K562 (cell line): ENCODE results near the gene KCNH3. TPM values are rescaled to one million over a fixed set of nuclear protein-coding genes. Genes with fewer than 3 reads are reported as not detected.

Experiments used
- ATAC-seq: fragments of 200-7000 bp; cut with Tn5 transposase; 3 replicates; pipeline ENCODE4 v1.9.1; 2020; ENCODE audit warnings: moderate library complexity
- BruUV-seq: library from RNA; stranded (reverse); fragments of 400-500 nt; replicated peaks from 2 replicates; lab custom pipeline; 2021; lab: Mats Ljungman, UMichigan
- CTCF ChIA-PET: fragments of 300-600 bp; formaldehyde crosslinking; extraction: SDS; loops from one replicate; lab custom pipeline; 2021; ENCODE audit warnings: low intra/inter-chr PET ratio; lab: Yijun Ruan, JAX
- POLR2A ChIA-PET: fragments of 300-600, 350-650 bp; sonication (Branson Sonifier 250); formaldehyde crosslinking; extraction: SDS; loops from one replicate; lab custom pipeline; 2021; ENCODE audit warnings: antibody characterized with exemption, inconsistent platforms; lab: Yijun Ruan, JAX
- DNase-seq, 4 experiments: peaks; one replicate each; pipeline versions ENCODE4 v3.0.0 to v3.0.0-alpha.2; 2011 to 2018; ENCODE audit warnings: low spot score in 3 of 4, mixed read lengths in 3 of 4; ENCODE audit errors: extremely low read depth in 1 of 4
- FAIRE-seq: peaks from 2 replicates; lab custom pipeline; 2011; peaks lifted over from hg19 to GRCh38; lab: Jason Lieb, UNC
- H2AFZ ChIP-seq: 2 replicates; pipeline ENCODE4 v1.6.0; 2011; ENCODE audit warnings: low read depth, low read length, control low read depth, inconsistent platforms
- H3K27ac ChIP-seq: fragments of 200-600 bp; 3 replicates; pipeline ENCODE4 v1.8.0; 2011; ENCODE audit warnings: low read depth, mild to moderate bottlenecking, control low read depth, inconsistent platforms, low read length, moderate library complexity, mixed read lengths; ENCODE audit errors: extremely low read depth
- H3K27me3 ChIP-seq, 2 experiments: fragments of 300-600 bp in 1 of 2; 2 replicates in 1 of 2; 3 replicates in 1 of 2; pipeline versions ENCODE4 v1.6.0 to v1.8.0; 2011; ENCODE audit warnings: inconsistent platforms in 2 of 2, low read length in 2 of 2, mild to moderate bottlenecking in 1 of 2, mixed read lengths in 1 of 2, moderate library complexity in 1 of 2; ENCODE audit not compliant: control insufficient read depth in 2 of 2, insufficient read depth in 2 of 2
- H3K36me3 ChIP-seq: fragments of 300-600 bp; 3 replicates; pipeline ENCODE4 v1.8.0; 2011; ENCODE audit warnings: mild to moderate bottlenecking, low read length, inconsistent platforms; ENCODE audit not compliant: control insufficient read depth, insufficient read depth
- H3K4me1 ChIP-seq, 2 experiments: fragments of 200-600 bp in 1 of 2; replicated peaks in 1 of 2; 2 replicates in 1 of 2; 3 replicates in 1 of 2; pipeline versions ENCODE4 v1.5.1 to v1.8.0; 2011; ENCODE audit warnings: inconsistent platforms in 2 of 2, low read length in 2 of 2, mild to moderate bottlenecking in 1 of 2, mixed read lengths in 1 of 2, moderate library complexity in 1 of 2; ENCODE audit not compliant: control insufficient read depth in 2 of 2, insufficient read depth in 2 of 2
- H3K4me2 ChIP-seq: 2 replicates; pipeline ENCODE4 v1.6.1; 2011; ENCODE audit warnings: low read length, control low read depth, inconsistent platforms, mixed read lengths; ENCODE audit not compliant: insufficient read depth
- H3K4me3 ChIP-seq: fragments of 200-600 bp; sonication (generic), shearing (Covaris generic); 2 replicates; pipeline ENCODE4 v1.5.1; 2016; ENCODE audit warnings: control low read depth, inconsistent platforms
- H3K79me2 ChIP-seq: fragments of 200-600 bp; 3 replicates; pipeline ENCODE4 v1.8.0; 2011; ENCODE audit warnings: low read length, inconsistent platforms; ENCODE audit not compliant: control insufficient read depth, insufficient read depth
- H3K9ac ChIP-seq, 2 experiments: 2 replicates each; pipeline versions ENCODE4 v1.6.0 to v1.6.1; 2011; ENCODE audit warnings: low read depth in 2 of 2, low read length in 2 of 2, control low read depth in 1 of 2, inconsistent platforms in 1 of 2, mild to moderate bottlenecking in 1 of 2, mixed read lengths in 1 of 2; ENCODE audit not compliant: insufficient read depth in 1 of 2
- H3K9me1 ChIP-seq: one replicate; pipeline ENCODE4 v1.6.0; 2011; ENCODE audit warnings: inconsistent platforms, mild to moderate bottlenecking, low read length, moderate library complexity; ENCODE audit not compliant: control insufficient read depth, insufficient read depth
- H3K9me3 ChIP-seq: replicated peaks from 2 replicates; pipeline ENCODE4 v1.5.1; 2011; ENCODE audit warnings: low read depth, low read length, inconsistent platforms; ENCODE audit not compliant: control insufficient read depth, insufficient read depth
- H4K20me1 ChIP-seq: replicated peaks from 2 replicates; pipeline ENCODE4 v1.6.1; 2011; ENCODE audit warnings: low read length, inconsistent platforms, mixed read lengths; ENCODE audit not compliant: control insufficient read depth, insufficient read depth
- BCOR ChIP-seq: fragments of 450-650 bp; IDR thresholded peaks from 2 replicates; pipeline ENCODE4 v1.6.1; 2016
- NFXL1 ChIP-seq: fragments of 450-650 bp; formaldehyde crosslinking; IDR thresholded peaks from 2 replicates; pipeline ENCODE4 v1.4.0; 2021; ENCODE audit warnings: mild to moderate bottlenecking
- RBFOX2 ChIP-seq: fragments of 200-400 bp; formaldehyde crosslinking; IDR thresholded peaks from 2 replicates; pipeline ENCODE4 v1.6.1; 2017; ENCODE audit warnings: low read depth, mild to moderate bottlenecking, low read length, moderate library complexity
- RBM25 ChIP-seq: fragments of 200-400 bp; formaldehyde crosslinking; IDR thresholded peaks from 2 replicates; pipeline ENCODE4 v1.6.1; 2018; ENCODE audit warnings: low read length, low read depth, moderate library complexity; ENCODE audit not compliant: severe bottlenecking
- WGBS: fragments of 100-300 bp; shearing (Covaris generic); methylation state at CpG from one replicate; pipeline ENCODE4 v1.1.6; 2016; ENCODE audit warnings: low coverage, mixed read lengths; ENCODE audit not compliant: insufficient coverage; ENCODE audit errors: missing lambda C conversion rate; 5-methylcytosine and 5-hydroxymethylcytosine counted together
- in situ Hi-C: fragments of 300-500 bp; cut with MboI; formaldehyde crosslinking; loops from 4 replicates; pipeline ENCODE4 v1.15.0; 2018; ENCODE audit warnings: inconsistent platforms, mixed read lengths
- intact Hi-C: fragments of 100-400 bp; cut with micrococcal nuclease; formaldehyde crosslinking; loops from 2 replicates; pipeline ENCODE4 v1.14.2; 2022
- polyA plus RNA-seq, 8 experiments: library from polyadenylated mRNA; depleted of rRNA in 4 of 8; stranded (reverse) in 5 of 8; unstranded in 3 of 8; fragments of >200 nt; fragmentation: Nextera tagmentation in 2 of 8; fragmentation: Illumina TruSeq in 1 of 8; extraction: Ambion mirVana in 2 of 8; extraction: Trizol in 1 of 8; gene quantifications; 2 replicates each; pipeline versions ENCODE4 v1.2.1 to v1.2.3, GENCODE V29; 2011 to 2014; ENCODE audit warnings: inconsistent platforms in 1 of 8, missing spikeins in 1 of 8
- total RNA-seq, 7 experiments: library from RNA; depleted of rRNA in 6 of 7; stranded (reverse); fragments of >200 nt in 6 of 7; fragmentation: Illumina TruSeq in 2 of 7; extraction: Trizol in 2 of 7; gene quantifications; 2 replicates each; pipeline versions ENCODE4 v1.2.1 to v1.2.3, GENCODE V29; 2011 to 2021; ENCODE audit warnings: low replicate concordance in 1 of 7
- TF ChIP-seq, protein P1 (sequence below): sonication (generic); formaldehyde crosslinking; IDR thresholded peaks from 2 replicates; pipeline ENCODE4 v1.8.0; 2022; ENCODE audit warnings: mild to moderate bottlenecking, missing genetic modification reagents
- TF ChIP-seq, protein P2 (sequence below): sonication (generic); formaldehyde crosslinking; IDR thresholded peaks from 2 replicates; pipeline ENCODE4 v1.8.1; 2023; ENCODE audit warnings: mild to moderate bottlenecking, missing genetic modification reagents

The KCNH3 gene
- total and polyA plus RNA-seq, 9 of the 15 experiments (the other 6 are each of a cell fraction or from before 2014, with no cell fraction given), result 0.01 to 0.09 TPM; not detected in 7

DNA sequence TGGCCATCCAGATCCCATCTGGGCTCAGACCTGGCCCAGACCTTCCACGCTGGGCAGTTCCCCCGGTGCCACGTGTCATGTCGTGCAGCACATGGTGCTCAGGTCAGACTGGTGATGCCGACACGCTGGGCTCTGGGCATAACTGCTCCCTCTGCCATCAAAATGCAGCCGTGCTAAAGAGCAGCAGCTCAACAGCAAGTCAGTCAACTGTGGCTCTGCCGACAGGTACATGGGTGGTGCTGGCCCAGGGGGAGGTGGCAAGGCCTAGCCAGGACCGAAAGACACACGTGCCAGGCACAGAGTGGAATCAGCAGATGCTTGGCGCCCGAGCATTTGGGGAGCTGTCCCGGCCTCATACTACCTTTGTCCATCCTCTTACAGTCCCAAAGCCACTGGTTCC lies 27.5 kb downstream of the KCNH3 start:
- H3K4me1 ChIP-seq, result peaks cover 5 to 8% of the 10 kb centered on the region in 2 experiments; a peak in 3 of 5 replicates
- H4K20me1 ChIP-seq, result no peaks in the 10 kb centered on the region
- H3K4me2 ChIP-seq, result peak overlapping the region; percentile 99; the same call in 1 of the 2 replicates
- H3K9ac ChIP-seq, result peak overlapping the region in 1 of 2 experiments; percentile 96; a peak in 2 of 4 replicates
- POLR2A ChIA-PET, result interaction anchor here (0.6 to 2.4 kb wide), 7 partner anchors 8 to 220 kb away, joined by 3 to 12 read pairs (median 4); no protein-coding TSS in a partner anchor
- no peak for DNase-seq
- peaks cover 55% of the 10 kb centered on the region; the same call in 2 of the 3 replicates for H3K36me3 ChIP-seq
- H3K4me3 ChIP-seq, result peak overlapping the region; percentile 81; the same call in 1 of the 2 replicates
- H3K27me3 ChIP-seq, result no peaks in the 10 kb centered on the region
- intact Hi-C loops (no loop called here), in situ Hi-C loops (no loop called here)
- 96% methylated on average over 13 of the region's 13 CpGs for WGBS
- peaks cover 50% of the 10 kb centered on the region for H3K79me2 ChIP-seq
- no peak overlapping the region for H2AFZ ChIP-seq
- TF ChIP-seq, protein P1, sequence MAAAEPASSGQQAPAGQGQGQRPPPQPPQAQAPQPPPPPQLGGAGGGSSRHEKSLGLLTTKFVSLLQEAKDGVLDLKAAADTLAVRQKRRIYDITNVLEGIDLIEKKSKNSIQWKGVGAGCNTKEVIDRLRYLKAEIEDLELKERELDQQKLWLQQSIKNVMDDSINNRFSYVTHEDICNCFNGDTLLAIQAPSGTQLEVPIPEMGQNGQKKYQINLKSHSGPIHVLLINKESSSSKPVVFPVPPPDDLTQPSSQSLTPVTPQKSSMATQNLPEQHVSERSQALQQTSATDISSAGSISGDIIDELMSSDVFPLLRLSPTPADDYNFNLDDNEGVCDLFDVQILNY, result no peak
- TF ChIP-seq BCOR (no peak), RBFOX2 (peak; percentile 57), RBM25 (no peak)
- CTCF ChIA-PET, result no interaction called here
- H3K27ac ChIP-seq, result no peak overlapping the region
- no peaks in the 10 kb centered on the region for H3K9me1 ChIP-seq
- H3K9me3 ChIP-seq, result no peaks in the 10 kb centered on the region
- no peak for FAIRE-seq
- no peak for ATAC-seq
- no TSS peak for BruUV-seq

DNA sequence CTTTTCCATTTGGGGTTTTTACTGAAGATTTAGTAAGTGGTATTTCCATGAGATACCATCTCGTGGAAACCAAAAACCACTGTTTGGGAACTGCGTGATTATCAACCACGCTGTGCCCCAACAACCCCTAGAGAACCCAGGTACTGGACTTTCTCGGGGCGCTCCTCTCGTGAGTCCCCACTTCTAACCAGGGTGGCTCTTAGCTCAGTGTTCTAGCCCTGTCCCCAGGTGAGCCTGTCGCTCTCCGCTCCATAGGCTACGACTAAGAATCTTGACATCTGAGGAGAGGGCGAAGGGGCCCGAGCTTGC lies 28.4 kb downstream of the KCNH3 start:
- peak overlapping the region; percentile 81 for H3K4me3 ChIP-seq
- peak overlapping the region; percentile 95 to 96 for H3K9ac ChIP-seq
- peaks cover 5 to 8% of the 10 kb centered on the region in 2 experiments; a peak in 3 of 5 replicates for H3K4me1 ChIP-seq
- ATAC-seq, result peak; percentile 32
- peak overlapping the region; percentile 99 for H3K4me2 ChIP-seq
- no peaks in the 10 kb centered on the region for H3K9me3 ChIP-seq
- no peak for TF ChIP-seq NFXL1
- TF ChIP-seq, protein P2, sequence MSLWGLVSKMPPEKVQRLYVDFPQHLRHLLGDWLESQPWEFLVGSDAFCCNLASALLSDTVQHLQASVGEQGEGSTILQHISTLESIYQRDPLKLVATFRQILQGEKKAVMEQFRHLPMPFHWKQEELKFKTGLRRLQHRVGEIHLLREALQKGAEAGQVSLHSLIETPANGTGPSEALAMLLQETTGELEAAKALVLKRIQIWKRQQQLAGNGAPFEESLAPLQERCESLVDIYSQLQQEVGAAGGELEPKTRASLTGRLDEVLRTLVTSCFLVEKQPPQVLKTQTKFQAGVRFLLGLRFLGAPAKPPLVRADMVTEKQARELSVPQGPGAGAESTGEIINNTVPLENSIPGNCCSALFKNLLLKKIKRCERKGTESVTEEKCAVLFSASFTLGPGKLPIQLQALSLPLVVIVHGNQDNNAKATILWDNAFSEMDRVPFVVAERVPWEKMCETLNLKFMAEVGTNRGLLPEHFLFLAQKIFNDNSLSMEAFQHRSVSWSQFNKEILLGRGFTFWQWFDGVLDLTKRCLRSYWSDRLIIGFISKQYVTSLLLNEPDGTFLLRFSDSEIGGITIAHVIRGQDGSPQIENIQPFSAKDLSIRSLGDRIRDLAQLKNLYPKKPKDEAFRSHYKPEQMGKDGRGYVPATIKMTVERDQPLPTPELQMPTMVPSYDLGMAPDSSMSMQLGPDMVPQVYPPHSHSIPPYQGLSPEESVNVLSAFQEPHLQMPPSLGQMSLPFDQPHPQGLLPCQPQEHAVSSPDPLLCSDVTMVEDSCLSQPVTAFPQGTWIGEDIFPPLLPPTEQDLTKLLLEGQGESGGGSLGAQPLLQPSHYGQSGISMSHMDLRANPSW (CRISPR knock-in tag), result 0 out of 2 replicates have a peak, but pooled peaks have one; percentile 10
- TF ChIP-seq, all 486 proteins: peak for 1
- H3K36me3 ChIP-seq, result peaks cover 47% of the 10 kb centered on the region; the same call in 2 of the 3 replicates
- H4K20me1 ChIP-seq, result no peaks in the 10 kb centered on the region
- H2AFZ ChIP-seq, result peak overlapping the region; percentile 89
- intact Hi-C loops, result no loop called here
- 0% methylated on average over 10 of the region's 11 CpGs for WGBS
- in situ Hi-C loops, result no loop called here
- BruUV-seq, result no TSS peak
- H3K27me3 ChIP-seq, result no peaks in the 10 kb centered on the region
- H3K27ac ChIP-seq, result peak overlapping the region; percentile 90
- CTCF ChIA-PET, result interaction anchor here (1.0 kb wide), 1 partner anchor 14 kb away, joined by 3 read pairs; no protein-coding TSS in a partner anchor
- FAIRE-seq, result peak; percentile 48
- no peak for DNase-seq
- POLR2A ChIA-PET, result interaction anchor here (0.6 to 2.4 kb wide), 7 partner anchors 9 to 209 kb away, joined by 3 to 12 read pairs (median 3); no protein-coding TSS in a partner anchor
- peaks cover 51% of the 10 kb centered on the region for H3K79me2 ChIP-seq
- no peaks in the 10 kb centered on the region for H3K9me1 ChIP-seq
